ENCODE data around the gene MDGA2.
"Not testable (repeated sequence)": the region's sequence is repeated elsewhere in the genome, so short reads cannot be mapped to it uniquely, and the experiment has no call there.

MDGA2 gene

DNA sequence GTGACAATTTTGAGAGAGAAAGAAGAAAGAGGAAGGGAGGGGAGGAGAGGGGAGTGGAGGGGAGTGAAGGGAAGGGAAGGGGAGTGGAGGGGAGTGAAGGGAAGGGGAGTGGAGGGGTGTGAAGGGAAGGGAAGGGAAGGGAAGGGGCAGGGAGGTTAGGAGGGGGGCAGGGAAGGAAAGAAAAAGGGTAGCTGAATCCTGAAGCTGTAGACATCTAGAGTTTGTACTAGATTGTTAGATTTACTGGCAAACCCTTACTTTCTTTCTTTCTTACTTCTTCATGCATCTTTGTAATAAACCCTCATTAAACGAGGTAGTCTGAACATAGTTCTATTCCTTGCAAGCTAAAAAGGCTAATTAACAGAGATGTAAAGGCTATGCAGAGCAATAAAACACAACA, 378.0 kb downstream of the MDGA2 start:
- TF ChIP-seq, protein P1, sequence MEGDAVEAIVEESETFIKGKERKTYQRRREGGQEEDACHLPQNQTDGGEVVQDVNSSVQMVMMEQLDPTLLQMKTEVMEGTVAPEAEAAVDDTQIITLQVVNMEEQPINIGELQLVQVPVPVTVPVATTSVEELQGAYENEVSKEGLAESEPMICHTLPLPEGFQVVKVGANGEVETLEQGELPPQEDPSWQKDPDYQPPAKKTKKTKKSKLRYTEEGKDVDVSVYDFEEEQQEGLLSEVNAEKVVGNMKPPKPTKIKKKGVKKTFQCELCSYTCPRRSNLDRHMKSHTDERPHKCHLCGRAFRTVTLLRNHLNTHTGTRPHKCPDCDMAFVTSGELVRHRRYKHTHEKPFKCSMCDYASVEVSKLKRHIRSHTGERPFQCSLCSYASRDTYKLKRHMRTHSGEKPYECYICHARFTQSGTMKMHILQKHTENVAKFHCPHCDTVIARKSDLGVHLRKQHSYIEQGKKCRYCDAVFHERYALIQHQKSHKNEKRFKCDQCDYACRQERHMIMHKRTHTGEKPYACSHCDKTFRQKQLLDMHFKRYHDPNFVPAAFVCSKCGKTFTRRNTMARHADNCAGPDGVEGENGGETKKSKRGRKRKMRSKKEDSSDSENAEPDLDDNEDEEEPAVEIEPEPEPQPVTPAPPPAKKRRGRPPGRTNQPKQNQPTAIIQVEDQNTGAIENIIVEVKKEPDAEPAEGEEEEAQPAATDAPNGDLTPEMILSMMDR (IDR thresholded peaks at IDR 0.05; ENCODE audit: insufficient read depth, low read depth, low read length, missing control alignments) = no peak
- no peak for DNase-seq (ENCODE audit: low read depth)
- no peak overlapping the region for H3K4me3 ChIP-seq (ENCODE audit: low read depth, low read length)

DNA sequence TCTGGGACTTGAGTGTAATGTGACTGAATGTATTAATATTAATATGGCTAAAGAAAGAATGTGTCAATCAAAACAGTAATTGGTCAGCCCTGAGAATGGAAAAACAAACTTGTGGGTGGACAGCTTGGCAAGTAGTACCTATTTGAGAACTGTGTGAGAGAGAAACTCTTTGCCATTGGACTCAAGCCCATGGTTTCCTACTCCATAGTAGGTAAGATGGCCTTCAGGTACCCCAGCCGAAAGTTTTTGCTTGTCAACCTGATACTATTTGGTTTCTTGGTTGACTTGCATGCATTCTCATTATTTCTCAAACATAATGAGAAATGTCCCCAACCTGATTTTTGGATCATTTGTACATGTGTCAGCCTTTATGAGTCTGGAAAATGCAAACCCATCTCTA, 391.1 kb downstream of the MDGA2 start:
- DNase-seq (ENCODE audit: low read depth) = no peak
- TF ChIP-seq, protein P1 (IDR thresholded peaks at IDR 0.05; ENCODE audit: insufficient read depth, low read depth, low read length, missing control alignments) = no peak
- H3K4me3 ChIP-seq (ENCODE audit: low read depth, low read length) = no peak overlapping the region

DNA sequence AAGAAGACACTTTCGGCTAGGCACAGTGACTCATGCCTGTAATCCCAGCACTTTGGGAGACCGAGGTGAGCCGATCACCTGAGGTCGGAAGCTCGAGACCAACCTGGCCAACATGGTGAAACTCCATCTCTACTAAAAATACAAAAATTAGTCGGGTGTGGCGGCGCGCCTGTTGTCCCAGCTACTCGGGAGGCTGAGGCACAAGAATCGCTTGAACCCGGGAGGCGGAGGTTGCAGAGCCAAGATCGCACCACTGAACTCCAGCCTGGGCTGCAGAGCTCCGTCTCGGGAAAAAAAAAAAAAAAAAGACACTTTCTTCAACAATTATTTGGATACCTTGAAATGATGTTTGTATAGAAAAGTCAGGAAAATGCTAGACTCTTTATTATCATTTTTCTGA, 393.6 kb downstream of the MDGA2 start:
- not testable (repeated sequence) for DNase-seq (ENCODE audit: low read depth); H3K4me3 ChIP-seq (ENCODE audit: low read depth, low read length)

DNA sequence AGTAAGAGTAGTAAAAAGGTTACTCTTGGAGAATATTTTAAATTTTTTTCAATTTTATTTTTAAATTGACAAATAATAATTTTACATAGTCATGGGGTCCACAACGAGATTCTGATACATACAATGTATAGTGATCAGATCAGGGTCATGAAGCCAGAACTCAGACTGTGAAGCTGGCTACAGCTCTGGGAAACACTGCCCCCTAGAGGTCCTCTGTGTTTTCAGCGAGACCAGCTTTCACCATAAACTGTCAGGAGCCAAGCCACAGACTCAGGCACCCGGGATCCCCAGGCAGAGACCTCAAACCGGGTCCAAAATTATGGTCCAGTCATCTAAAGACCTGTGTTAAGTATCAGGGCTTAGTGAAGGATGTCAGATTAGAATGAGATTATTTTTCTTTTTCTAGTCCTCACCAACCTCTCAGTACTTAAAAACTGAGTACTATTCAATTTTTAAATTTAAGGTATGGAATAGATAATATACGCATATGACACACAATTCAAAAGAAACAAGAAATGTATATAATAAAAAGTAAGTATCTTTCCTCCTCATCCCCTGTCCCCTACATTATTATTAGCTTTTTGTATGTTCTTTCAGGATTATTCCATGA, 397.1 kb downstream of the MDGA2 start:
- H3K4me3 ChIP-seq (ENCODE audit: low read depth, low read length) = no peak overlapping the region
- DNase-seq (ENCODE audit: low read depth) = peak; percentile 9
- TF ChIP-seq, protein P1 (IDR thresholded peaks at IDR 0.05; ENCODE audit: insufficient read depth, low read depth, low read length, missing control alignments) = peak; percentile 50

DNA sequence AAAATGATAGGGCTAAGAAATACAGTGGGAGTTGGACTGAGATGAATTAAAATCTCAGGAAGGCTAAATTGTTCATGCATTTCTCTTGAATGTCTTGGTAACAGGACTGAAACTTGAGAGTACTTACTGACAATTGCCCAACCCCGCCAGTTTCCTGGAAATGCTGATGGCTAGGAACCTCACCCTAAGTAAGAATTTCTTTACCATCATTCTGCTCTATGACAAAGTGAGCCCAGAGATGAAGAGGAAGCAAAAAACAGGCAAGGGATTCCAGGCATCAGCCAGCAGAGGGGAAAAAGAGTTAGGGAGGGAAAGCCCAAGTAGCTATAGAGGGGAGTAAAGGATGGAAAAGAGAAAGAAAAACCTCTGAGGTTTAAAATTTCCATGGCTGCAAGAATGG, 397.7 kb downstream of the MDGA2 start:
- TF ChIP-seq, protein P1 (IDR thresholded peaks at IDR 0.05; ENCODE audit: insufficient read depth, low read depth, low read length, missing control alignments) = no peak
- no peak overlapping the region for H3K4me3 ChIP-seq (ENCODE audit: low read depth, low read length)
- DNase-seq (ENCODE audit: low read depth) = no peak

DNA sequence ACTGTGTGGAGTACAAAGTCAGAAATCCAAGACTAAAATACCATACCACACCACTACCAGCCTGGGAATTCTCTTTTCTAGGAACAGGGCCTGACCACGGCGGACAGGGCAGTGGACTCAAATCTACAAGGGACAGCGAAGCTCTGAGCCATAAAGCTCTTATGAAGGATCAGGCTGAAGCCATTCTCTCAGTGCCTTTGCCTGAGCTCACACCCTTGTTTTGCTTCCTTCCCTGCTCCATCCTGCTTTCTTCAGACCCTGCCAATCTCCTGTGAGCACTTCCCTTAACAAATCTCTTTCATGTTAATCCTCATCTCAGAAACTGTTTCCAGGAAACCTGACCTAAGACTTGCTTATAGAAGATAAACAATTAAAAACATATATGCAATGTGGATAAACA, 398.5 kb downstream of the MDGA2 start:
- TF ChIP-seq, protein P1 (IDR thresholded peaks at IDR 0.05; ENCODE audit: insufficient read depth, low read depth, low read length, missing control alignments) = no peak
- DNase-seq (ENCODE audit: low read depth) = no peak
- H3K4me3 ChIP-seq (ENCODE audit: low read depth, low read length) = no peak overlapping the region

DNA sequence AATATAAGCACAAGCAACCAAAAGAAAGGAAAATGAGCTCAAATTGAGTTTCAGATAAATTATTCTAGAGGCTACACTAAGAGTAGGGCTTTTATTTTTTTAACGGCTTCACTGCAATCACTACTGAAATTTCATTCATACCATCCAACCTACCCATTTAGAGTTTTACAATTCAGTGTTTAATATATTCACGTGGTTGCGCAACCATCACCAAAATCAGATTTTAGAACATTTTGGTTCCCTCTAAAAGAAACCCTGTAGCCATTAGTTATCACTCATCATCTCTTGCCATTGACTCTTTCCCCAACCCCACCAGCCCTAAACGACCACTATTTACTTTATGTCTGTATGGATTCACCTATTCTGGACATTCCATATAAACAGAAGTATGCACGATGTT, 401.5 kb downstream of the MDGA2 start:
- DNase-seq (ENCODE audit: low read depth) = no peak
- H3K4me3 ChIP-seq (ENCODE audit: low read depth, low read length) = no peak overlapping the region
- TF ChIP-seq, protein P1 (IDR thresholded peaks at IDR 0.05; ENCODE audit: insufficient read depth, low read depth, low read length, missing control alignments) = no peak
